Upper lobe of right lung (tissue), 1 donor: ENCODE results near the gene OPCML. TPM values are rescaled to one million over a fixed set of nuclear protein-coding genes. Genes with fewer than 3 reads are reported as not detected.

Source experiments
- ATAC-seq: fragments of 200-7000 bp; cut with Tn5 transposase; one replicate; pipeline ENCODE4 v1.9.1; 2020; ENCODE audit warnings: mild to moderate bottlenecking, moderate library complexity
- DNase-seq: peaks from one replicate; pipeline ENCODE4 v3.0.0-alpha.2; 2020
- H3K27ac ChIP-seq: fragments of 200-600 bp; one replicate; pipeline ENCODE4 v1.8.0; 2022
- H3K27me3 ChIP-seq: fragments of 200-600 bp; one replicate; pipeline ENCODE4 v1.8.0; 2022; ENCODE audit warnings: mild to moderate bottlenecking
- H3K36me3 ChIP-seq: fragments of 200-600 bp; one replicate; pipeline ENCODE4 v1.8.0; 2022
- H3K4me1 ChIP-seq: fragments of 200-600 bp; one replicate; pipeline ENCODE4 v1.8.0; 2022
- H3K4me3 ChIP-seq: fragments of 200-600 bp; one replicate; pipeline ENCODE4 v1.8.0; 2022; ENCODE audit warnings: mild to moderate bottlenecking
- H3K9me3 ChIP-seq: fragments of 200-600 bp; one replicate; pipeline ENCODE4 v1.8.0; 2022
- CTCF ChIP-seq: fragments of 200-600 bp; IDR thresholded peaks from one replicate; pipeline ENCODE4 v1.8.0; 2022; ENCODE audit warnings: antibody characterized with exemption
- intact Hi-C: fragments of 100-400 bp; cut with DNase I; formaldehyde crosslinking; loops from one replicate; pipeline ENCODE4 v1.11.0; 2022
- total RNA-seq: library from RNA; stranded (reverse); fragmentation: NEBNext Ultra II Directional; extraction: Animal tissue kit (Norgen Biotek cat#: 25700); gene quantifications from one replicate; pipeline ENCODE4 v1.2.1, GENCODE V29; 2021
- donor health status: DM: no; HTN: yes; CAD: no; lungs with severe emphysema.

OPCML gene
- total RNA-seq, 1 donor from 2014 or later, result not detected

DNA sequence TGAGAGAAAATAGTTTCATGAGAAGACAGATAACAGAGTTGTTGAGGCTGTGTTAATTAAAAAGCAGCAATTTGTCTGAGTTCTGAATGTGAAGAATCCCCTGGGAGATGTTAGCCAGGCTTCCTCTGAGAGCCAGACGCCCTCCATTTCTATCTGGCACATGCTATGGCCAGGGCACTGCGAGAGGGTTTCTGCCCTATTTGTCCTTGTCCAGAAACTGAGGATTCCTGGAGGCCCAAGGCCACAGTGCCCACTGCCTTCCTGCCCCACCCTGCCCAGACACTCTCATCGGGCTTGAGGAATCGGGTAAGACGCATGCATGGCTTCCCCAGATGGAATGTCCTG is 484.6 kb downstream of the OPCML start:
- TF ChIP-seq CTCF, result no peak
- Histone ChIP-seq H3K27ac (no peak overlapping the region), H3K4me1 (no peaks in the 10 kb centered on the region), H3K36me3 (no peaks in the 10 kb centered on the region), H3K4me3 (no peak overlapping the region), H3K27me3 (peaks cover 9% of the 10 kb centered on the region), H3K9me3 (no peaks in the 10 kb centered on the region)
- DNase-seq (no peak), ATAC-seq (no peak)
- intact Hi-C loops, result no loop called here

- Histone ChIP-seq H3K4me1 (no peaks in the 10 kb centered on the region), H3K27me3 (peaks cover 9% of the 10 kb centered on the region), H3K36me3 (no peaks in the 10 kb centered on the region), H3K9me3 (no peaks in the 10 kb centered on the region), H3K4me3 (no peak overlapping the region), H3K27ac (no peak overlapping the region)
- TF ChIP-seq CTCF, result no peak
- ATAC-seq, result no peak
- DNase-seq, result no peak
- intact Hi-C loops, result no loop called here
Measured at GRCh38 chr11:133047036-133047770, 485.1 kb downstream of the OPCML start.

- H3K27ac ChIP-seq, result no peak overlapping the region
- H3K36me3 ChIP-seq, result no peaks in the 10 kb centered on the region
- intact Hi-C loops, result no loop called here
- H3K9me3 ChIP-seq, result no peaks in the 10 kb centered on the region
- ATAC-seq, result no peak
- DNase-seq, result no peak
- no peaks in the 10 kb centered on the region for H3K4me1 ChIP-seq
- no peak for TF ChIP-seq CTCF
- H3K4me3 ChIP-seq, result no peak overlapping the region
- H3K27me3 ChIP-seq, result peaks cover 11% of the 10 kb centered on the region
Measured at GRCh38 chr11:133046252-133046651, 486.0 kb downstream of the OPCML start.

DNA sequence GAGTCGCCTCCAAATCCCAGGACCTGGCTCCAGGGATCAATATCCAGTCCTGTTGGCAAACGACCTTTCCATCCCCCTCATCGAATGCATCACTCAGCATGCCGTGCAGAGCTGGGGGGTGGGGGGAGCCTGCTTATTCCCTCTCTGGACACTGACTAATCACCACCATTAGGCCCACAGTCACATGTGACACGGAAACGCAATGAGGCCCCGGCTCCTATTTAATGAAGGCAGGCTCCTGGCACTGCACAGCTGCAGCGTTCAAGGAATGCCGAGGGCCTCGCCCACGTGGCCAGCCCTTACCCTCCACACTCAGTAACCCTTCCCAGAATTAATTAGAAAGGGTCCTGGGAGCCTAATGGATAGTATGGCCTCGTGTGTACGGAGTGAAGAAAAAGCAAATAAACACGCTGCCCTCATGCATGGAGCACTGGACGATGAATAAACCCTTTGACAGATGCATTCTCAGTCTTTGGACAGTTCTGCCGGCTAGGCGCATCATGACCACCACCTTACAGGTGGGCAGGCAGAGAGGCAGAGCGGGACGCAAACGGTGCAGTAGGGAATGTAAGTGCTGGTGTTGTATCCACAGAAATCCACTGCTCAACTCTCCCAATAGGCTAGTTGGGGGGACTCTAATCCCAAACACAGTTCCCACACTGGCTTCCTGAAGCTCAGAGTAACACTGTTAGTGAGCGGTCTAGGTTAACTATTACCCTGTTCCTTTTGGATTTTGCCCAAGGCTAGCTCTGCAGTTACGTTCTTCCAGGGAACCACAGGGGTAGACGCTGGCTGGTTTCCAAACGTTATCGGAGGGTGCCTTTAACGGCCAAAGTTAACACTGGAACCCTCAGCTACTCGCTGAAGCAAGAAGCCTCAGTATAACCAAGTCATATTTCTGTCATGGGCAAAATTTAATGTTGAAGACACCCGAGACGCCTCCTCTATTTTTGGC is 490.1 kb downstream of the OPCML start:
- ATAC-seq (no peak), DNase-seq (no peak)
- intact Hi-C loops, result no loop called here
- Histone ChIP-seq H3K36me3 (no peaks in the 10 kb centered on the region), H3K9me3 (no peaks in the 10 kb centered on the region), H3K27me3 (peaks cover 21% of the 10 kb centered on the region), H3K4me3 (no peak overlapping the region), H3K4me1 (no peaks in the 10 kb centered on the region), H3K27ac (no peak overlapping the region)
- TF ChIP-seq CTCF, result no peak

- Histone ChIP-seq H3K9me3 (no peaks in the 10 kb centered on the region), H3K36me3 (no peaks in the 10 kb centered on the region), H3K4me1 (no peaks in the 10 kb centered on the region), H3K27me3 (peaks cover 17% of the 10 kb centered on the region), H3K27ac (no peak overlapping the region), H3K4me3 (no peak overlapping the region)
- ATAC-seq (no peak), DNase-seq (no peak)
- intact Hi-C loops, result no loop called here
- no peak for TF ChIP-seq CTCF
Measured at GRCh38 chr11:133041181-133041580, 491.1 kb downstream of the OPCML start.
